K562 (cell line): ENCODE results near the gene M6PR. TPM values are rescaled to one million over a fixed set of nuclear protein-coding genes. Genes with fewer than 3 reads are reported as not detected.

Source experiments
- ATAC-seq: fragments of 200-7000 bp; cut with Tn5 transposase; 3 replicates; pipeline ENCODE4 v1.9.1; 2020; ENCODE audit warnings: moderate library complexity
- BruUV-seq: library from RNA; stranded (reverse); fragments of 400-500 nt; replicated peaks from 2 replicates; lab custom pipeline; 2021; lab: Mats Ljungman, UMichigan
- CTCF ChIA-PET: fragments of 300-600 bp; formaldehyde crosslinking; extraction: SDS; loops from one replicate; lab custom pipeline; 2021; ENCODE audit warnings: low intra/inter-chr PET ratio; lab: Yijun Ruan, JAX
- POLR2A ChIA-PET: fragments of 300-600, 350-650 bp; sonication (Branson Sonifier 250); formaldehyde crosslinking; extraction: SDS; loops from one replicate; lab custom pipeline; 2021; ENCODE audit warnings: antibody characterized with exemption, inconsistent platforms; lab: Yijun Ruan, JAX
- DNase-seq, 4 experiments: peaks; one replicate each; pipeline versions ENCODE4 v3.0.0 to v3.0.0-alpha.2; 2011 to 2018; ENCODE audit warnings: low spot score in 3 of 4, mixed read lengths in 3 of 4; ENCODE audit errors: extremely low read depth in 1 of 4
- FAIRE-seq: peaks from 2 replicates; lab custom pipeline; 2011; peaks lifted over from hg19 to GRCh38; lab: Jason Lieb, UNC
- H2AFZ ChIP-seq: 2 replicates; pipeline ENCODE4 v1.6.0; 2011; ENCODE audit warnings: low read depth, low read length, control low read depth, inconsistent platforms
- H3K27ac ChIP-seq: fragments of 200-600 bp; 3 replicates; pipeline ENCODE4 v1.8.0; 2011; ENCODE audit warnings: low read depth, mild to moderate bottlenecking, control low read depth, inconsistent platforms, low read length, moderate library complexity, mixed read lengths; ENCODE audit errors: extremely low read depth
- H3K27me3 ChIP-seq, 2 experiments: fragments of 300-600 bp in 1 of 2; 2 replicates in 1 of 2; 3 replicates in 1 of 2; pipeline versions ENCODE4 v1.6.0 to v1.8.0; 2011; ENCODE audit warnings: inconsistent platforms in 2 of 2, low read length in 2 of 2, mild to moderate bottlenecking in 1 of 2, mixed read lengths in 1 of 2, moderate library complexity in 1 of 2; ENCODE audit not compliant: control insufficient read depth in 2 of 2, insufficient read depth in 2 of 2
- H3K36me3 ChIP-seq: fragments of 300-600 bp; 3 replicates; pipeline ENCODE4 v1.8.0; 2011; ENCODE audit warnings: mild to moderate bottlenecking, low read length, inconsistent platforms; ENCODE audit not compliant: control insufficient read depth, insufficient read depth
- H3K4me1 ChIP-seq, 2 experiments: fragments of 200-600 bp in 1 of 2; replicated peaks in 1 of 2; 2 replicates in 1 of 2; 3 replicates in 1 of 2; pipeline versions ENCODE4 v1.5.1 to v1.8.0; 2011; ENCODE audit warnings: inconsistent platforms in 2 of 2, low read length in 2 of 2, mild to moderate bottlenecking in 1 of 2, mixed read lengths in 1 of 2, moderate library complexity in 1 of 2; ENCODE audit not compliant: control insufficient read depth in 2 of 2, insufficient read depth in 2 of 2
- H3K4me2 ChIP-seq: 2 replicates; pipeline ENCODE4 v1.6.1; 2011; ENCODE audit warnings: low read length, control low read depth, inconsistent platforms, mixed read lengths; ENCODE audit not compliant: insufficient read depth
- H3K4me3 ChIP-seq: fragments of 200-600 bp; sonication (generic), shearing (Covaris generic); 2 replicates; pipeline ENCODE4 v1.5.1; 2016; ENCODE audit warnings: control low read depth, inconsistent platforms
- H3K79me2 ChIP-seq: fragments of 200-600 bp; 3 replicates; pipeline ENCODE4 v1.8.0; 2011; ENCODE audit warnings: low read length, inconsistent platforms; ENCODE audit not compliant: control insufficient read depth, insufficient read depth
- H3K9ac ChIP-seq, 2 experiments: 2 replicates each; pipeline versions ENCODE4 v1.6.0 to v1.6.1; 2011; ENCODE audit warnings: low read depth in 2 of 2, low read length in 2 of 2, control low read depth in 1 of 2, inconsistent platforms in 1 of 2, mild to moderate bottlenecking in 1 of 2, mixed read lengths in 1 of 2; ENCODE audit not compliant: insufficient read depth in 1 of 2
- H3K9me1 ChIP-seq: one replicate; pipeline ENCODE4 v1.6.0; 2011; ENCODE audit warnings: inconsistent platforms, mild to moderate bottlenecking, low read length, moderate library complexity; ENCODE audit not compliant: control insufficient read depth, insufficient read depth
- H3K9me3 ChIP-seq: replicated peaks from 2 replicates; pipeline ENCODE4 v1.5.1; 2011; ENCODE audit warnings: low read depth, low read length, inconsistent platforms; ENCODE audit not compliant: control insufficient read depth, insufficient read depth
- H4K20me1 ChIP-seq: replicated peaks from 2 replicates; pipeline ENCODE4 v1.6.1; 2011; ENCODE audit warnings: low read length, inconsistent platforms, mixed read lengths; ENCODE audit not compliant: control insufficient read depth, insufficient read depth
- ESRRB ChIP-seq: fragments of 250-450 bp; sonication (Bioruptor Pico); IDR thresholded peaks from 2 replicates; pipeline ENCODE4 v1.5.0; 2020; ENCODE audit warnings: mild to moderate bottlenecking, moderate library complexity, borderline replicate concordance
- GABPB2 ChIP-seq: fragments of 250-450 bp; sonication (Bioruptor Pico); conservative IDR thresholded peaks from 2 replicates; pipeline ENCODE4 v1.5.1; 2021; ENCODE audit warnings: mild to moderate bottlenecking
- IRF2 ChIP-seq: sonication (generic); formaldehyde crosslinking; IDR thresholded peaks from 2 replicates; pipeline ENCODE4 v1.8.1; 2022; ENCODE audit warnings: mild to moderate bottlenecking, missing genetic modification reagents
- POLR2AphosphoS5 ChIP-seq: IDR thresholded peaks from 2 replicates; pipeline ENCODE4 v1.6.1; 2011; ENCODE audit warnings: mild to moderate bottlenecking, low read depth, low read length, moderate library complexity; ENCODE audit not compliant: control insufficient read depth, insufficient read depth
- RBM14 ChIP-seq: fragments of 200-400 bp; formaldehyde crosslinking; IDR thresholded peaks from 2 replicates; pipeline ENCODE4 v1.6.1; 2018; ENCODE audit warnings: low read depth, mild to moderate bottlenecking, low read length, moderate library complexity, borderline replicate concordance; ENCODE audit not compliant: insufficient read depth
- RUNX1 ChIP-seq: sonication (generic); IDR thresholded peaks from 2 replicates; pipeline ENCODE4 v1.6.1; 2016; ENCODE audit warnings: antibody characterized with exemption, low read depth
- ZNF224 ChIP-seq: sonication (generic); formaldehyde crosslinking; IDR thresholded peaks from 2 replicates; pipeline ENCODE4 v1.8.0; 2022; ENCODE audit warnings: mild to moderate bottlenecking, missing genetic modification reagents
- WGBS: fragments of 100-300 bp; shearing (Covaris generic); methylation state at CpG from one replicate; pipeline ENCODE4 v1.1.6; 2016; ENCODE audit warnings: low coverage, mixed read lengths; ENCODE audit not compliant: insufficient coverage; ENCODE audit errors: missing lambda C conversion rate; 5-methylcytosine and 5-hydroxymethylcytosine counted together
- in situ Hi-C: fragments of 300-500 bp; cut with MboI; formaldehyde crosslinking; loops from 4 replicates; pipeline ENCODE4 v1.15.0; 2018; ENCODE audit warnings: inconsistent platforms, mixed read lengths
- intact Hi-C: fragments of 100-400 bp; cut with micrococcal nuclease; formaldehyde crosslinking; loops from 2 replicates; pipeline ENCODE4 v1.14.2; 2022
- polyA plus RNA-seq, 8 experiments: library from polyadenylated mRNA; depleted of rRNA in 4 of 8; stranded (reverse) in 5 of 8; unstranded in 3 of 8; fragments of >200 nt; fragmentation: Nextera tagmentation in 2 of 8; fragmentation: Illumina TruSeq in 1 of 8; extraction: Ambion mirVana in 2 of 8; extraction: Trizol in 1 of 8; gene quantifications; 2 replicates each; pipeline versions ENCODE4 v1.2.1 to v1.2.3, GENCODE V29; 2011 to 2014; ENCODE audit warnings: inconsistent platforms in 1 of 8, missing spikeins in 1 of 8
- total RNA-seq, 7 experiments: library from RNA; depleted of rRNA in 6 of 7; stranded (reverse); fragments of >200 nt in 6 of 7; fragmentation: Illumina TruSeq in 2 of 7; extraction: Trizol in 2 of 7; gene quantifications; 2 replicates each; pipeline versions ENCODE4 v1.2.1 to v1.2.3, GENCODE V29; 2011 to 2021; ENCODE audit warnings: low replicate concordance in 1 of 7
- TF ChIP-seq, protein P1 (sequence below): fragments of 200-800 bp; sonication (Bioruptor generic); IDR thresholded peaks from 2 replicates; pipeline ENCODE4 v1.6.1; 2017; ENCODE audit warnings: missing genetic modification characterization, missing compliant biosample characterization
- TF ChIP-seq, protein P2 (sequence below): fragments of 450-650 bp; formaldehyde crosslinking; IDR thresholded peaks from 2 replicates; pipeline ENCODE4 v1.4.0; 2022; ENCODE audit warnings: missing genetic modification characterization
- TF ChIP-seq, protein P3 (sequence below): sonication (generic); formaldehyde crosslinking; IDR thresholded peaks from 2 replicates; pipeline ENCODE4 v1.9.0; 2022; ENCODE audit warnings: mild to moderate bottlenecking, missing genetic modification reagents

The M6PR gene
- total and polyA plus RNA-seq, 9 of the 15 experiments (the other 6 are each of a cell fraction or from before 2014, with no cell fraction given), result 78.6 to 159 (median 112) TPM

DNA sequence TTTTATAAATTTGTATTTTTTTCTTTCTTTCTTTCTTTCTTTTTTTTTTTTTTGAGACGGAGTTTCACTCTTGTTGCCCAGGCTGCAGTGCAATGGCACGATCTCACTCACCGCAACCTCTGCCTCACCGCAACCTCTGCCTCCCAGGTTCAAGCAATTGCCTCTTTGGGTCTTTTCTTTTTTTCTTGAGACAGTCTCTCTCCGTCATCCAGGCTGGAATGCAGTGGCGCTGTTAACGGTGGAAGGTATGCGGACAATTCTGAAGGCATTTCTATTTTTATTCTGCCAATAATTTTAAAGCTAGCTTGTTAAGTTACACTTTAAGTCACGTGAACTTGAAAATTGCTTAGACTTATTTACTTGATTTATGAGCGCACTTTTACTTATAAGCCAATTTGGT, 43.9 kb downstream of the M6PR start:
- no TSS peak for BruUV-seq
- intact Hi-C loops (no loop called here), in situ Hi-C loops (no loop called here)
- Histone ChIP-seq H3K27me3 (no peaks in the 10 kb centered on the region), H3K9ac (no peak overlapping the region), H3K4me1 (no peaks in the 10 kb centered on the region; a peak in 1 of 5 replicates), H2AFZ (0 out of 2 replicates have a peak overlapping the region, but pooled peaks have one; percentile 32), H3K9me1 (no peaks in the 10 kb centered on the region), H3K4me2 (no peak overlapping the region), H3K36me3 (no peaks in the 10 kb centered on the region), H3K4me3 (no peak overlapping the region), H3K27ac (no peak overlapping the region), H3K79me2 (no peaks in the 10 kb centered on the region), H3K9me3 (no peaks in the 10 kb centered on the region), H4K20me1 (no peaks in the 10 kb centered on the region)
- ChIA-PET POLR2A (no interaction called here), CTCF (no interaction called here)
- no peak for ATAC-seq
- FAIRE-seq, result no peak
- 58% methylated on average over 6 of the region's 10 CpGs for WGBS
- no peak for DNase-seq
- TF ChIP-seq, protein P1, sequence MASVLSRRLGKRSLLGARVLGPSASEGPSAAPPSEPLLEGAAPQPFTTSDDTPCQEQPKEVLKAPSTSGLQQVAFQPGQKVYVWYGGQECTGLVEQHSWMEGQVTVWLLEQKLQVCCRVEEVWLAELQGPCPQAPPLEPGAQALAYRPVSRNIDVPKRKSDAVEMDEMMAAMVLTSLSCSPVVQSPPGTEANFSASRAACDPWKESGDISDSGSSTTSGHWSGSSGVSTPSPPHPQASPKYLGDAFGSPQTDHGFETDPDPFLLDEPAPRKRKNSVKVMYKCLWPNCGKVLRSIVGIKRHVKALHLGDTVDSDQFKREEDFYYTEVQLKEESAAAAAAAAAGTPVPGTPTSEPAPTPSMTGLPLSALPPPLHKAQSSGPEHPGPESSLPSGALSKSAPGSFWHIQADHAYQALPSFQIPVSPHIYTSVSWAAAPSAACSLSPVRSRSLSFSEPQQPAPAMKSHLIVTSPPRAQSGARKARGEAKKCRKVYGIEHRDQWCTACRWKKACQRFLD (CRISPR knock-in tag), result no peak
- TF ChIP-seq ESRRB (CRISPR knock-in tag) (no peak), IRF2 (CRISPR knock-in tag) (no peak), RUNX1 (no peak), POLR2AphosphoS5 (no peak), RBM14 (no peak), ZNF224 (CRISPR knock-in tag) (no peak), GABPB2 (CRISPR knock-in tag) (no peak)
- TF ChIP-seq, protein P2, sequence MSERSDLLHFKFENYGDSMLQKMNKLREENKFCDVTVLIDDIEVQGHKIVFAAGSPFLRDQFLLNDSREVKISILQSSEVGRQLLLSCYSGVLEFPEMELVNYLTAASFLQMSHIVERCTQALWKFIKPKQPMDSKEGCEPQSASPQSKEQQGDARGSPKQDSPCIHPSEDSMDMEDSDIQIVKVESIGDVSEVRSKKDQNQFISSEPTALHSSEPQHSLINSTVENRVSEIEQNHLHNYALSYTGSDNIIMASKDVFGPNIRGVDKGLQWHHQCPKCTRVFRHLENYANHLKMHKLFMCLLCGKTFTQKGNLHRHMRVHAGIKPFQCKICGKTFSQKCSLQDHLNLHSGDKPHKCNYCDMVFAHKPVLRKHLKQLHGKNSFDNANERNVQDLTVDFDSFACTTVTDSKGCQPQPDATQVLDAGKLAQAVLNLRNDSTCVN (CRISPR knock-in tag), result no peak
- TF ChIP-seq, protein P3, sequence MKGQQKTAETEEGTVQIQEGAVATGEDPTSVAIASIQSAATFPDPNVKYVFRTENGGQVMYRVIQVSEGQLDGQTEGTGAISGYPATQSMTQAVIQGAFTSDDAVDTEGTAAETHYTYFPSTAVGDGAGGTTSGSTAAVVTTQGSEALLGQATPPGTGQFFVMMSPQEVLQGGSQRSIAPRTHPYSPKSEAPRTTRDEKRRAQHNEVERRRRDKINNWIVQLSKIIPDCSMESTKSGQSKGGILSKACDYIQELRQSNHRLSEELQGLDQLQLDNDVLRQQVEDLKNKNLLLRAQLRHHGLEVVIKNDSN, result no peak
